Stomach (tissue), 4 donors: ENCODE data around the gene TAL1.
A peak's percentile ranks its signal among the peaks of the same experiment; 100 is the strongest.

Experiments
- POLR2A ChIP-seq, 4 donors: fragments of 450-650 bp; IDR thresholded peaks; one replicate each; pipeline ENCODE4 v1.6.1; 2016; ENCODE audit warnings: antibody characterized with exemption in 4 of 4, control low read depth in 2 of 4, mild to moderate bottlenecking in 1 of 4, moderate library complexity in 1 of 4
- TF ChIP-seq, protein P1 (sequence below), 7 experiments: fragments of 450-650 bp in 4 of 7; fragments of 200-600 bp in 3 of 7; sonication (generic) in 3 of 7; IDR thresholded peaks; one replicate each; pipeline ENCODE4 v1.5.1; 2016 to 2019; ENCODE audit warnings: antibody characterized with exemption in 7 of 7, control low read depth in 2 of 7, mild to moderate bottlenecking in 1 of 7

DNA sequence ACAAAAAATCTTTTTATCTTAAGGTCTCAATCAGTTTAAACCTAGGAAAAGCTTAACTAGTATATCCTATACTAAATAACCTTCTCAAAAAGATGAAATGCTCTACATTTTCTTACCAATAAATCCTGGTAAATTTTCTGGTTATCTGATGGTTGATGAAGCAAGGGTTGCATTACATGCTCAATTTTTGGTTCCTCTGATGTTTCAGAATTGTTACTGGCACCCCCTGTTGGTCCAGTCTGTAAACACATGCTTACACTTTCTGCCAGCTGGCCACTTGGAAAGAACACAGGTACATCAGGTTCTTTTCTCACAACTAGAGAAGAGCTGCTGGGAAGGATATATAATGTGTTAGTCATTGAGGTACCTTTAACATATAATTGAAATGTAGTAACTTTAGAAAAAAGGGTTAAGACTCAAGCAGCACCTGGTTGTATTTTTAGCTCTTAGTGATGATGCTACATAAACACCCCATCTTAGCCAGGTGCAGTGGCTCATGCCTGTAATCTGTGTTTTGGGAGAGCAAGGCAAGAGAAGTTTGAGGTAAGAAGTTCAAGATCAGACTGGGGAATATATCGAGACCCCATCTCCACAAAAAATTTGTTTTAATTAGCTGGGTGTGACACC lies 30.9 kb upstream of the TAL1 start:
- TF ChIP-seq, protein P1, sequence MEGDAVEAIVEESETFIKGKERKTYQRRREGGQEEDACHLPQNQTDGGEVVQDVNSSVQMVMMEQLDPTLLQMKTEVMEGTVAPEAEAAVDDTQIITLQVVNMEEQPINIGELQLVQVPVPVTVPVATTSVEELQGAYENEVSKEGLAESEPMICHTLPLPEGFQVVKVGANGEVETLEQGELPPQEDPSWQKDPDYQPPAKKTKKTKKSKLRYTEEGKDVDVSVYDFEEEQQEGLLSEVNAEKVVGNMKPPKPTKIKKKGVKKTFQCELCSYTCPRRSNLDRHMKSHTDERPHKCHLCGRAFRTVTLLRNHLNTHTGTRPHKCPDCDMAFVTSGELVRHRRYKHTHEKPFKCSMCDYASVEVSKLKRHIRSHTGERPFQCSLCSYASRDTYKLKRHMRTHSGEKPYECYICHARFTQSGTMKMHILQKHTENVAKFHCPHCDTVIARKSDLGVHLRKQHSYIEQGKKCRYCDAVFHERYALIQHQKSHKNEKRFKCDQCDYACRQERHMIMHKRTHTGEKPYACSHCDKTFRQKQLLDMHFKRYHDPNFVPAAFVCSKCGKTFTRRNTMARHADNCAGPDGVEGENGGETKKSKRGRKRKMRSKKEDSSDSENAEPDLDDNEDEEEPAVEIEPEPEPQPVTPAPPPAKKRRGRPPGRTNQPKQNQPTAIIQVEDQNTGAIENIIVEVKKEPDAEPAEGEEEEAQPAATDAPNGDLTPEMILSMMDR (IDR thresholded peaks at IDR 0.05) = peak in 5 of 7 experiments; percentile 28 to 47 (median 37)
- no peak for TF ChIP-seq POLR2A (IDR thresholded peaks at IDR 0.05)
